Chondrocyte (in vitro differentiated cells): ENCODE data around the gene NRP1. TPM values are rescaled to one million over a fixed set of nuclear protein-coding genes. Genes with fewer than 3 reads are reported as not detected.

Source experiments
- DNase-seq: peaks from one replicate; pipeline ENCODE4 v3.0.0; 2021; ENCODE audit warnings: mixed read lengths, low spot score
- H3K27ac Mint-ChIP-seq: one replicate; pipeline ENCODE4 v1.8.0; 2021; ENCODE audit warnings: mild to moderate bottlenecking, moderate library complexity, mixed read lengths; ENCODE audit not compliant: unreplicated experiment
- H3K27me3 Mint-ChIP-seq: 2 replicates; pipeline ENCODE4 v1.8.0; 2021; ENCODE audit warnings: low read depth, mixed read lengths
- H3K36me3 Mint-ChIP-seq: 2 replicates; pipeline ENCODE4 v1.8.0; 2021; ENCODE audit warnings: low read depth, mixed read lengths
- H3K4me1 Mint-ChIP-seq: 2 replicates; pipeline ENCODE4 v1.8.0; 2021; ENCODE audit warnings: low read depth, mild to moderate bottlenecking, mixed read lengths
- H3K4me3 Mint-ChIP-seq: one replicate; pipeline ENCODE4 v1.8.0; 2021; ENCODE audit warnings: mild to moderate bottlenecking, moderate library complexity, mixed read lengths; ENCODE audit not compliant: unreplicated experiment
- H3K9me3 Mint-ChIP-seq: 2 replicates; pipeline ENCODE4 v1.8.0; 2021; ENCODE audit warnings: low read depth, mixed read lengths
- total RNA-seq: library from RNA; stranded (reverse); gene quantifications from 3 replicates; pipeline ENCODE4 v1.2.1, GENCODE V29; 2021
- TF ChIP-seq, protein P1 (sequence below): fragments of 200-600 bp; sonication (generic); IDR thresholded peaks from 2 replicates; pipeline ENCODE4 v1.5.0; 2021; ENCODE audit warnings: antibody characterized with exemption, mild to moderate bottlenecking, moderate library complexity

The NRP1 gene
- total RNA-seq, 1 donor from 2014 or later = 122 TPM

GRCh38 chr10:33150889-33151288 is 183.6 kb downstream of the NRP1 start:
- peaks cover 18% of the 10 kb centered on the region for H3K4me1 Mint-ChIP-seq
- no peak overlapping the region for H3K27ac Mint-ChIP-seq
- H3K27me3 Mint-ChIP-seq = no peaks in the 10 kb centered on the region
- H3K4me3 Mint-ChIP-seq = no peak overlapping the region
- no peaks in the 10 kb centered on the region for H3K9me3 Mint-ChIP-seq
- peaks cover 3% of the 10 kb centered on the region for H3K36me3 Mint-ChIP-seq
- TF ChIP-seq, protein P1, sequence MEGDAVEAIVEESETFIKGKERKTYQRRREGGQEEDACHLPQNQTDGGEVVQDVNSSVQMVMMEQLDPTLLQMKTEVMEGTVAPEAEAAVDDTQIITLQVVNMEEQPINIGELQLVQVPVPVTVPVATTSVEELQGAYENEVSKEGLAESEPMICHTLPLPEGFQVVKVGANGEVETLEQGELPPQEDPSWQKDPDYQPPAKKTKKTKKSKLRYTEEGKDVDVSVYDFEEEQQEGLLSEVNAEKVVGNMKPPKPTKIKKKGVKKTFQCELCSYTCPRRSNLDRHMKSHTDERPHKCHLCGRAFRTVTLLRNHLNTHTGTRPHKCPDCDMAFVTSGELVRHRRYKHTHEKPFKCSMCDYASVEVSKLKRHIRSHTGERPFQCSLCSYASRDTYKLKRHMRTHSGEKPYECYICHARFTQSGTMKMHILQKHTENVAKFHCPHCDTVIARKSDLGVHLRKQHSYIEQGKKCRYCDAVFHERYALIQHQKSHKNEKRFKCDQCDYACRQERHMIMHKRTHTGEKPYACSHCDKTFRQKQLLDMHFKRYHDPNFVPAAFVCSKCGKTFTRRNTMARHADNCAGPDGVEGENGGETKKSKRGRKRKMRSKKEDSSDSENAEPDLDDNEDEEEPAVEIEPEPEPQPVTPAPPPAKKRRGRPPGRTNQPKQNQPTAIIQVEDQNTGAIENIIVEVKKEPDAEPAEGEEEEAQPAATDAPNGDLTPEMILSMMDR = no peak
- no peak for DNase-seq

GRCh38 chr10:33150146-33150545 is 184.3 kb downstream of the NRP1 start:
- TF ChIP-seq, protein P1 = no peak
- peaks cover 13% of the 10 kb centered on the region for H3K4me1 Mint-ChIP-seq
- H3K9me3 Mint-ChIP-seq = no peaks in the 10 kb centered on the region
- DNase-seq = no peak
- H3K27ac Mint-ChIP-seq = no peak overlapping the region
- no peak overlapping the region for H3K4me3 Mint-ChIP-seq
- no peaks in the 10 kb centered on the region for H3K27me3 Mint-ChIP-seq
- H3K36me3 Mint-ChIP-seq = peaks cover 3% of the 10 kb centered on the region

- peaks cover 19% of the 10 kb centered on the region for H3K4me1 Mint-ChIP-seq
- no peak overlapping the region for H3K27ac Mint-ChIP-seq
- DNase-seq = no peak
- no peaks in the 10 kb centered on the region for H3K36me3 Mint-ChIP-seq
- H3K9me3 Mint-ChIP-seq = no peaks in the 10 kb centered on the region
- H3K4me3 Mint-ChIP-seq = no peak overlapping the region
- H3K27me3 Mint-ChIP-seq = no peaks in the 10 kb centered on the region
- TF ChIP-seq, protein P1 = no peak
Observed at GRCh38 chr10:33147013-33147310, 187.5 kb downstream of the NRP1 start.

DNA sequence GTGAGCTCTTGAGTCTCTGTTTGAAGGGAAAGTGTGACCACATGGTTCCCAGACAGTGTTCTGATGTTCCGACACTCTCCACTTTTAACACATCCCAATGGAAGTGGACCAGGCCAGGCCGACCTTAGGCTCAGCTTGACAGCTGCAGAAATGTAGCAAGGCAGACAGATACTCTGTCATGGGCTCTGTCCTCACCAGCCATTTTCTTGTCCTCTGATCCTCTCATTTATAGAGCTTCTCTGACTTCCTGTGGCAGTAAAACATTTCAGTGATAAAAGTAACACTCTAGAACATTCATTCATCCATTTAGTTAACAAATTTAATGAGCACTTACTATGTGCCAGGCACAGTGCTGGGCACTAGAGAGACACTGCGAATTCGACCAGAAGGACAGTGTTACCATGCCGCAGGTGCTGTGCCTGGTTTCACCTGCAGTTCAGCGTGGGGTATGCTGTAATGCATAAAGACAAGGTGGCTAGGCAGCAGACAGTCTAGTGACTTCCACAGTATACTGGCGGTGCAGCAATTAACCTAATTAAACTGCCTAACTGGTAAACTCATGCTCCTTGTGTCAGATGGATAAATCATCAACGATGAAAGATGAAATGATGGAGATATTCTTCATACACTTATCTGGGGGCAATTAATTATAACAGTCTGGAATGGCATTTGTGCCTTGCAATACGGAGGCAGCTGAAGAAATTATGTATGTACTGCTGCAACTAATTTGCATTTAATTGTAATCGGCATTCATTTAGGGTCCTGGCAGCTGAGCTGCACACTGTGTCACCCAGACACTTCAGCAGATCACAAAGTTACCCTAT is 188.1 kb downstream of the NRP1 start:
- no peak for DNase-seq
- Mint-ChIP-seq H3K4me1 (peaks cover 19% of the 10 kb centered on the region), H3K36me3 (no peaks in the 10 kb centered on the region), H3K27me3 (no peaks in the 10 kb centered on the region), H3K27ac (no peak overlapping the region), H3K9me3 (no peaks in the 10 kb centered on the region), H3K4me3 (no peak overlapping the region)
- TF ChIP-seq, protein P1 = no peak

DNA sequence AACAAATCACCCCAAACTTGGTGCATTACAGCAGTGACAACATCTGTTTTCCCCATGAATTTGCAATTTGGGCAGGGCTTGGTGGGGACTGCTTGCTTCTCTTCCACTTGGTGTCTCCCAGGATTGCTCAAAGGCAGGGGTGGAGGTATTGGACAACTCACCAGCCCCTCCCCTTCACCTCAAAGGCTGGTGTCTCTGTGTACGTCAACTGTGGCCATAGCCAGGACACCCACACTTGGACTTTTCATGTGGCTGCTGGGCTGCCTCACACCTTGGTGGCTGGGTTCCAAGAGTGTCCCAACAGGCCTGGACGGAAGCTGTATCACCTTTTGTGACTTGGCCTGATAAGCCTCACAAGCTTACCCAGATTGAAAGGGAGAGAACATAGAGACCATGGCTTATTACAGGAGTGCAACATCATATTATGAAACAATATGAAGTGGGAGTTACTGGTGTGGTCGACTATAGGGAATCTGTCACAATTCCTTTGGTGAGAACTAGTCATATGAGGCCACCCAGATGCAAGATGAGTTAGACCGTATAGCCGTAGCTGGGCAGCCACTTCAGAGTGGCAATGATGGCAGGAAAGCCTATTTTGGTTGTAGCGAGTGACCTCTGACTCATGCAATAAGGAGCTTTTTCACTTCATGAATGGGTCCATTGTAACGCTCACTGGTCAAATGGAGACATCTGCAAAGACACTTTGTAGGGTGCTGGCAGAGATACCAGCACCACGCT is 188.8 kb downstream of the NRP1 start:
- H3K4me1 Mint-ChIP-seq = peaks cover 19% of the 10 kb centered on the region
- no peak for DNase-seq
- H3K27me3 Mint-ChIP-seq = no peaks in the 10 kb centered on the region
- H3K4me3 Mint-ChIP-seq = no peak overlapping the region
- no peaks in the 10 kb centered on the region for H3K9me3 Mint-ChIP-seq
- no peaks in the 10 kb centered on the region for H3K36me3 Mint-ChIP-seq
- no peak overlapping the region for H3K27ac Mint-ChIP-seq
- TF ChIP-seq, protein P1 = no peak
